DMS53 (cell line): ENCODE measurements around the gene NEK6.
A peak's percentile ranks its signal among the peaks of the same experiment; 100 is the strongest.

Experiments
- DNase-seq: peaks from one replicate; lab custom pipeline; 2025; lab: John Stamatoyannopoulos, UW

Gene NEK6

DNA sequence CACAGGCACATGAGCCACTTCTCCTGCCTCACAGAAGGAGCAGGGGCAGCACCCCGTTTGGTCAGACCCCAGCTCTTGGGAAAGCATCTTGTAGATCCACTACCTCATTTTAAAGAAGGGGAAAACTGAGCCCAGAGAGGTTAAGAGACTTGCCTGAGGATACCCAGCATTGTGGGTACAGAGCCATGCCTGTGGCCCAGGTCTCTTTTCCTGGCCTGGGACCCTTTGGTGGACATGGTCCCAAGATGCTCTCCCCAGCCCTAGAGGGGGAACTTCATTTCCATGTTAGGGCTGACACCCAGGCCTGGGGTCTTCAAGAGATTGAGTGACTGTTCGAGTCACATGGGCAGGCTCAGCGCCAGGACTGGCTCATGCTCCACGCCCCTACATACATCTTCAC, 64.2 kb downstream of the NEK6 start:
- DNase-seq: no peak

DNA sequence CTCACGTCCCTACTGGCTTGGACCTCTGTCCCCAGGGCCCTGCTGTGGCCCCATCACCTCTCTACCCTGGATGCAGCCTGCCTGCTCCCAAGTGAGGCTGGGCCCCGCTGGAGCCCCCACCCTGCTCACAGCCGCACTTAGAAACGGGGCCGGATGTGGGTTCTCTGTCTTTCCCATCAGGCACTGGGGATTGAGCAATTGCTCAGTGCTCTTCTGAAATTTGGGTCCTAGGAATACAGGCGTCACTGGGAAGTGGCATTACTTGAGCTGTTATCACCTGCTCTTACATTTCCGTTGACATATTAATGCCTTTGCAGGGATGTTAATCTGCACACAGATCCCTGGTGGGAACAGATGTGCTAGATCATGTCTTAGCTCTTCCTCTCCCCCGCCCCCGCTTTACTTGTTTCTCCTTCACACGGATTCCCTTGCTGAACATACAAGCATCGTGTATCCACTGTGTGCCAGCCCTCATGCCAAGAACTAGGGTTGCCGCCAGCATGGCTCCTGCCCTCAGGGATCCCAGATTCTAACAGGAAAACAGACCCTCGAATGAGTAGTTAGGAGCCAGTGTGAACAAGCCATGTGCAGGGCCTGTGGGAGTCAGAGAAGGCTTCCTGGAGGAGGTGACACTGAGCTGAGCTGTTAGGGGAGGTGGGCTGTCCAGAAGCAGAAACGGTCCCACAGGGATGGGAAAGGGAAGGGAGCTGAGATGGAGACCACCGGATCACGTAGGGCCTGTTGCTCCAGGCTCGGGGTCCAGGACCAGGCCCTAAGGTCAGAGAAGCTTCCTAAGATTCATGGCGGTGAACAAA, 65.1 kb downstream of the NEK6 start:
- DNase-seq: no peak

GRCh38 chr9:124323904-124324303, 66.2 kb downstream of the NEK6 start:
- DNase-seq: no peak

- no peak for DNase-seq
These were observed 68.1 kb downstream of the NEK6 start for GRCh38 chr9:124325816-124326215.

GRCh38 chr9:124326378-124326777, 68.6 kb downstream of the NEK6 start:
- DNase-seq: no peak

GRCh38 chr9:124327491-124327890, 69.7 kb downstream of the NEK6 start:
- no peak for DNase-seq

DNA sequence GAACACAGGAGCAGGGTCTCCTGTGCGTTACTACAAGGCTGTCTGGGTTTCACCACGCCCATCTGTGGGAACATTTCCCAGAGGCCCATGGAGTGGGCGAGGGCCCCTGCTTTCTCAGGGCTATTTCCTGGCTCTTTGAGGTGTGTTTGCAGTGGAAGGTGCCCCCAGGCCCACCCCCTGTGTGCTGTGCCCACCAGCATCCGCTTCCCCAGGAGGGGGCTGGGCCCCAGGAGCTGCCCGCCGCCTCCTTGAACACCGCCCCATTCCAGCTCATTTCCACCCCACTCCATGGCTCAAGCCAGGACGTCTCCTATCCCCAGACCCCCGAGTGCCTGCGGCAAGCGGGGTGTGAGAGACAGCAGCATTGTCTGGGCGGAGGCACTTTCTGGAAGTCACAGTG, 70.5 kb downstream of the NEK6 start:
- DNase-seq: no peak

DNA sequence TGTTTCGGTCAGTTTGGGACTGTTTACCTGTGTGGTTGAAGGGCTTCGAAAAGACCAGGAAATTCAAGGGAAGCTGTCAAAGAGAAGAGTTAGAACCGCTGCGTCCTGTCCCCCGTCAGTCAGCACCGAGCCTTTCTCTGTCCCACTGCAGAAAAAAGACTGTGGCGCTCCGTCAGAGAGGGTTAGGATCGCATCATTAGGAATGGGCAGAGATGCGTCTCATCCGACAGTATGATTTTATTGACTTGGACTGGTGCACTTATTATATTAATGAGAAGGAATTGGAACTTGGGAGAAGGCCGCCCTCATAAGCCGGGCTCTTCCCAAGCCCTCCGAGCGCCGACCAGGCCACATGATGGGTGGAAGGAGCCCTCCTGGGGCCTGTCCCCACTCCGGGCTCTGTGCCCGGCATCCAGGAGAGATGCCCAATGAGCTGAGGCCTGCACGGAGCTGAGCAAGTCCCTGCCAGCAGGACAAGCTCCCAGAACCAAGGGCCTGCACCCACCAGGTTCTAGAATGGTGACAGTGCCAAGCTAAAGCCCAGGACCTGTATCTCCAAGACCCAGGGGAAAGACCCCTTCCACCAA, 71.5 kb downstream of the NEK6 start:
- DNase-seq: no peak

DNA sequence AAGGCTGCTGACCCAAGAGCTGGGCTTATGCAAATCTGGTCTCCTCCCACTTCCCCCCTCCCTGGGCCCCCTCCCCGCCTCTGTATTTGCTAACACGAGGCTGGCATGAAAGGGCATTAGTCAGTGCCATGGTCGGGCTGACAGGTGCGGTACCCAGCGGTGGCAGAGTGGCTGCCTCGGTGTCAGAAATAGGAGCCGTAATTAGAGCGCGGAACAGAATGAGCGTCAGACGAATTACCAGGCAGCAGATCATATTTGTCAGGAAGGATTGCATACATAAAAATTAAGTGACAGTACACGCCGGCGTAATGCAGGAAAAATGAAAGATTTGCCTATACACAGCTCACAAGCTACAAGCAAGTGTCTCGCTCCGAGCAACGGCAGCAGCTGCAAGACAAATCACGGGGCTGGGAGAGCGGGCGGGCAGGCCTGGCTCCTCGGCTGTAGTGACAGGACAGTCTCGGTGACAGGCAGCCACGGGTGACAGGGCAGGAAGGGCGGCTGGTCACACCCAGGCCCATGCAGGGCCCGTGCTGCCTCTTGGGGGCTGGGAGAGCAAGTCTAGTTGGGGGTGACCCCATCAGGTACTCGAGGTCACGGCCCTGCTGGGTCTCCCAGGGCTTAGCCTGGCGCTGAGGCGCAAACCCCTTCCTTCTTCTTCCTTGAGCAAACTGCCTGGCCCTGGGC, 72.4 kb downstream of the NEK6 start:
- no peak for DNase-seq

DNA sequence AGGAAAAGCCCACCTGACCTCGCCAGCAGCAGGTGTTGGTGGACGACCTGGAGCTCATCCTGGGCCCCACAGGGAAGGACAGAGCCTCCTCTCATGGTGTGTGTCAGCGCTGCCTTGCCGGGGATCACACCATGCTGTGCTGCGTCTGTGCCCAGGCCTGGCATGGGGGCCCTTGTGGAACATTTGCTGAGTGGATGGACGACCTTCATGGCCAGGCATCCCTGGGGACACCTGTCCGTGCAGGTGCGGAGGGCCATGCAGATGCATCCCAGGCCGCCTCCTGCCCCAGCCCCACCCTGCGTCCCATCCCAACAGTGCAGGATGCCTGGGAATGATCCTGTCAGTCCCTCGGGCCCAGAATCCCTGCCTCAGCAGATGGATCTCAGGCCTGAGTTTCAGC, 73.8 kb downstream of the NEK6 start:
- DNase-seq: no peak

DNA sequence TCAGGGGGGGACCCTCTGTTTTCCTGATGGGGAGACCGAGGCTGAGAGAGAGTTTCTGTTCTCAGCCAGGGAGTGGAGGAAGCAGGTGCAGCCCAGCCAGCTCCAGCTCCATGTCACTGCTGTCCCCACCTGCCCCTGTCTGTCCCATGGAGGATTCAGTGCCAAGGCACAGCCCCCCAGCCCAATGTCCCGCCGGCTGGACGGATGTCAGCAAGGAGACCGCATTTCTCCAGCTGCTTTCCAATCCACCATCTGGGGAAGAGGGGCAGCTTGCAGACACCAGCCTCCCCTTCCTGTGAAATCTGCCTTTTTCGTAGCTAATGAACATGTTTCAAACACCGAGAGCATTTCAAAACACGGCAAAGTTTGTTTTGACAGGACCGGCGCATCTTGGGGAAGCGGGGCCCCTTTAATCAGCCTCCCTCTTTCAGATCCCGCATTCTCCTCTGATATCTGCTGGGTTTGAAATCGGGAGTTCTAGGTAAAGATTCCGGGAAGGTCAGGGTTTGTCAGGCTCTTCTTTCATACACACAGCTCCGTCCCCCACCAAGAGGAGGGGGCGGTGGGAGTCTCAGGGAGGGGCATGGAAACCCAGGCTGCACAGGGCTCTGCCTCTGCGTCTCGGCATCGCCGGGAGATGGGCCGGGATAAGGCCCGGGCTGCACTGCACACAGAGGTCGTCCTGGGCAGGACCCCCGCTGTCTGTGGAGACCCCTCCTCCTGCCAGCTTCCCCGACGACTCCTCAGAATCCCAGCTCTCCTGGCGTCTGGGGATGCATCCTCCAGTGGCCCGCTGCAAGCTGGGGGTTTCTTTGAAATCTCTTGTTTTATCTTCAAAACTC, 74.8 kb downstream of the NEK6 start:
- no peak for DNase-seq

GRCh38 chr9:124333203-124333579, 75.4 kb downstream of the NEK6 start:
- no peak for DNase-seq

- DNase-seq: no peak
These were observed 77.0 kb downstream of the NEK6 start for GRCh38 chr9:124334568-124335319.

- no peak for DNase-seq
These were observed 77.6 kb downstream of the NEK6 start for GRCh38 chr9:124335320-124335707.

DNA sequence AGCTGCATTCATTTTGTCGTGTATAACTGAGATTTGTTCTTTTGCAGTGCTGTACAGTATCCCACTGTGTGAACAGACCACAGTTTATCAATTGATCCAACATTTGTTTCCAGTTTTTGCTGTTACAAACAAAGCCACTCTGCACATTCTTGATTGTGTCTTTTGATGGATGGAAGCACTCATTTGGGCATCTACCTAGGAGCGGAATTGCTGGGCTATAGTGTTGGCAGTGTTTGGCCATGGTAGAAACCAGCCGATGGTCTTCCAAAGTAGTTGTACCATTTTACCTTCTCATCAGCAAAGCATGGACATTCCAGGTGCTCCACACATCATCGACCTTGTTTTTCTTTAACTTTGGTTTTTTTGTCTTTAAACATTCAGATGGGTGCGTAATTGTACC, 79.8 kb downstream of the NEK6 start:
- DNase-seq: no peak

DNA sequence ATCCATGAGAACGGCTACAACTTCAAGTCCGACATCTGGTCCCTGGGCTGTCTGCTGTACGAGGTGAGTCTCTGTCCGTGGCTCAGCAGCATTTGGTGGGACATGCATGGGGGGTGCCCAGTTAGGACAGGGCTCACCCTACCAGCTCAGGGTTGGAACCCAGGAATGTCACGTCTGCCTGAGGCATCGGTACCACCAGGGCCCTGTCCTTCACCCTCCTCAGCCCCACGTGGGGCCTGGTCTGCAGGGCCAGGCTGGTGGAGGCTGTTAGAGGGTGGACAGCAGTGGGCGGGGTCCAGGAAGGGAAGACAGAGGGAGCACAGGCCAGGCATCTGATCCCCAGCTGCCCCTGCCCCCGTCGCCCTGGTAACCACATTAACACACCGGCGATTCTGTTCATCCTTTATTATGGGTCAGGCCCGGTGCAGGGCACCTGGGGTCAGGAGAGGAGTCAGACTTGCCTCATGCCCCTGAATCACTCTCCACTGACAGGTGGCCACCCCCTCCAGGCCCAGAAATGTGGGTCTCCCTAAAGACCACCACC, 81.9 kb downstream of the NEK6 start:
- peak; percentile 18 for DNase-seq

DNA sequence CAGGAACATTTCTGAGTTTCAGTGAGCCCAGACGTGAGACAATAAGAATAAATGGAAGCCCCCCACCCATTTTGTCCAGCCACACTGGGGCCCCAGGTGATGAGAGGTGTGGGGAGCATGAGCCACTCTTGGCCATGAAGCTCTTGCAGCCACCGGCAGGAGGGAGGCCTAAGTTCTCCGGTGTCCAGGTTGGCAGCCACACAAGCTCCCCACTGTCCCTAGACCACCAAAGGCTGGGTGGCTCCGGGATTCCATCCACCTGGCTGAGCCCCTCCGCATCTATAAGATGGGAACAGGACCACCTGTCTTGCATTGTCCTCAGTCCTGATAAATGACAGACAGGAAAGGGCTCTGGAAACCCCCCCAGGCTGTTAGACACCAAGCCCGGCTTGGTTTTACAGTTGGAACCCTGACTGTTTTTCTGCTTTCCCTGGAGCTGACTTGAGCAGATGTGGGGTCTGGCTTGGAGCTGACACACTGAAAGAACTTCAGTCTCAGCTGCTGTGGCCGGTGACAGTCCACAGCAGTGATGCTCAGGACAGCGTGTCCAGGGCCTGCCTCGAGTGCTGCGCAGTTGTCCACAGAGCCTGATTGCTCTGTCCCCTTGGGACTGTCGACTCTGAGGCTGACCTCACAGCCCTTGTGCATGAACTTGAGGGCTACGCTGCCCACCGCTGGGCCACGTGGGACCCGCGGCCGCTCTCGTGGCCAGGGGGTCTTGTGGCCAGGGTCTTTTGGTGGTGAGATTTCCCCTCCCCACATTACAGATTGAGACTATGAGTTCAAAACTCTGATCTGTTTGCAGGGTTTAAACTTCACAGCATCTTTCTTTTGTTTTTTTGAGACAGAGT, 82.7 kb downstream of the NEK6 start:
- DNase-seq: no peak

DNA sequence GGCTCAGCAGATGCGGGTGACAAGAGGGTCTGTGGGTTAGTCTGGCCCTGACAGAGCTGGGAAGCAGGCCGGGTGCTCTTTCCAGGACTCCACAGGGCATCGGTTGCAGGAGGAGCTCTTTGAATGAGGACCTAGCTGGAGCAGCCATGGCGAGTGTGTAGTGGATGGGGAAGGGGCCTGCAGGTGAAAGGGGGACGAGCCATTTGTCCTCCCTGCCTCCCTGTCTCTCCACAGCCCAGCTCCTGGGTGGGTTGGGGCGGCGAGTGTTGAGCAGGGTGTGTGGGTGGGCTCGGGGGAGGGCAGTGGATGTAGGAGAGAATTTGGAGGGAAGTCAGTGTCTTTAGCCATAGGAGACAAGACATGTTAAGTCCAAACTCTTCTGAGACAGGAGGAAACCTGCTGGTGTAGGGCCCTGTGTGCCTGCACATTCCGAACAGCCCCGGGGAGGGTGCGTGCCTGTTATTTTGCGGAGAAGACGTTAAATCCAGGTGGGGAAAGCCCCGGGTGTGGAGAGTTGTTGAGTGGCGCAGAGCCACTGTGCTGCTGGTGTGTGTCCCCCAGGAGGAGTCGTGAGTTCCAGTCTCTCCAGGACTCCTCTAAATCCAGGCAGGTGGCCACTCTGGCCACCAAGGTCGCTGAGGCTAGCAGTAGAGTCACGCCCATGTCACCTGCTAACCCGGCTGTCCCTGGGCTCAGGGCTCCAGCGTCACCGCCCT, 83.9 kb downstream of the NEK6 start:
- no peak for DNase-seq

DNA sequence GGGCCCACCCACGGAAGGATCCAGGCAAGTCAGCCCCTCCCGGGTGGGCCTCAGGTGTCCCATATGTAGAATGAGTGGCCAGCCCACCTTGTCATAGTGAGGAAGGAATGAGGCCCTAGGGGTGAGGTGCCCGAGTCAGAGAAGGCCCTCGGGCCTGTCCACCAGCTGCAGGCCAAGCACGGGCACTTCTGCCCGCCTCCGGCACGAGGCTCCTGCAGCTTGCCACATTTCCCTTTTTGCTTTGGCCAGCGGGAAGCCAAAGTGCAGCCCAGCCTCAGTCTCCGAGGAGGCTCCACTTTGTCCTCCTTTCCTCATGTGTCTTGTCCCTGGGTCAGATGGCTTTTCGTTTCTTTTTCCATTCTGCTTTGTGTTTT, 84.6 kb downstream of the NEK6 start:
- DNase-seq: no peak
